Measurements from ENCODE around the gene SLC23A3. TPM values are rescaled to one million over a fixed set of nuclear protein-coding genes. Genes with fewer than 3 reads are reported as not detected.

Gene SLC23A3
- total RNA-seq (2022; extraction: Qiagen RNA extraction), result 0.59 to 1.1 TPM (median 0.86 TPM) in 5 replicates

DNA sequence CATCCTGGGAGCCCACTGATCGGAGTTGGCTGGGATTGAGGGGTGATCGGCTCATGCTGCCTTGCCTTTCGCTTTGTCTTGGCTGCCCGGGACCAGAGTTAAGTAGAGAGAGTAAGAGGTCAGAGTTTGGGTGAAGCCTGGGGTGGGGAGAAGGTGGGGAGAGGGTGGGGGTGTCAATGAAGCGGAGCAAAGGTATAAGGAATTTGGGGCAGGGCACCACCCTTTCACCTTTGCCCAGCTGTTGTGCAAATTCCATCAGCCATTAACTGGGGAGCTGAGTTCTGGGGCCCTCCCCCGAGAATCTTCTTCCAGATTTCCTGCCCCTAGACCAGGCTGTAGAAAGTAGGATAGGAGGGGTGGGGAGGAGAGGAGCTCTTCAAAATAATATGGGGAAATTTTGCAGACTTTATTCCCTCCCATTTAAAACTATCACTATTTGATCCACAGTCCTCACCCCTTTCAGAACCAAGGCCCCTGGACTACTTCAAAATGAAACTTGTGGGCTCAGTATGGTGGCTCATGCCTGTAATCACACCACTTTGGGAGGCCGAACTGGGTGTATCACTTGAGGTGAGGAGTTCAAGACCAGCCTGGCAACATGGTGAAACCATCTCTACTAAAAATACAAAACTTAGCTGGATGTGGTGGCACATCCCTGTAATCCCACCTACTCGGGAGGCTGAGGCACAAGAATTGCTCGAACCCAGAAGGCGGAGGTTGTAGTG lies at the start of gene SLC23A3:
Gene SLC23A3 (minus strand): TSS at position 100 of the 725 bp plus-strand sequence. CDS start 45 bp downstream, at position 55.

GRCh38 chr2:219218732-219219701 lies 49.2 kb upstream of the SLC23A3 start, which contains the start of gene ABCB6:
Gene ABCB6 (minus strand): TSS chr2:219218958. CDS start chr2:219218673, 285 bp downstream.

GRCh38 chr2:219206328-219207133 lies 36.7 kb upstream of the SLC23A3 start, which contains the start of gene ZFAND2B:
Gene ZFAND2B (plus strand): TSS chr2:219206782. CDS start chr2:219206988, 206 bp downstream.

DNA sequence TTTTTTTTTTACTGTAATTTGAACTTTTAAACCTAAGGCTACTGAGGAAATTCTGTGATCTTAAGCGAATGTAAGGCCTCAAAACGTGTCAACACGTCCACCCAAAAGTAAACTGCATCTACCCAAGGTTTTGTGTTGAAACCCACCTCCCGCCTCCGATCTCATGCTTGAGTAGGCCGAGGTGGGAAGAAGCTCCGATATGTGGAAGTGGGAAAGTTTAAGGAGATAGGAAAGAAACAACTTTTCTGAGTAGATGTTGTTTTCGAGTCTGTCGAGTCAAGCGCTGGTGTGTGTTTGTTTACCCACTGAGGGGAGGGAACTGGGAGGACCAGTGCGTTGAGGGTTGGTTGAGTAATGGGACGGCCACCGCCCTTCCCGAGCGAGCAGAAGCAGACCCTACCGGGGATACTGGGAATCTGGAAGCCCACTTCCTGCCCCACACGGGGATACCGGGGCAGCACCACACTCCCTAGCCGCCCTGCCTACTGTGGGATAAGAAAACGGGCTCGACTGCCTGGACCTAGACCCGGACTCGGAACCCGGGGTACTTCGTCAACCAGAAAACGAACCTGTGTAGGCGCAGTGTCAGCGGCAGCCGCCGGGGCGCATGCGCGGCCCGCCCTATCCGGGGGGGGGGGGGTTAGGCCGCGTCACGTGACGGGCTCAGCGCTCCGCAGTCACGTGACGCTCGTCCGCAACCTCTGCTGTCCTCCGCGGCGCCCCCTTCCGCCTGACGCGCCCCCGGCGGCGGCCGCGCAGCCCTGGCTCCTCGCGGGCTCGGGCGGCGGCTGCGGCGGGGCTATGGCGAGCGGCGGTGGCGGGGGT lies 7.9 kb upstream of the SLC23A3 start, which contains the start of gene RETREG2:
Gene RETREG2 (plus strand): TSS at position 724 of the 825 bp plus-strand sequence. CDS start 78 bp downstream, at position 802.

GRCh38 chr2:219176818-219177551 lies 7.2 kb upstream of the SLC23A3 start, which contains the start of gene CNPPD1:
Gene CNPPD1 (minus strand): TSS chr2:219176925. CDS start chr2:219176828, 97 bp downstream.

DNA sequence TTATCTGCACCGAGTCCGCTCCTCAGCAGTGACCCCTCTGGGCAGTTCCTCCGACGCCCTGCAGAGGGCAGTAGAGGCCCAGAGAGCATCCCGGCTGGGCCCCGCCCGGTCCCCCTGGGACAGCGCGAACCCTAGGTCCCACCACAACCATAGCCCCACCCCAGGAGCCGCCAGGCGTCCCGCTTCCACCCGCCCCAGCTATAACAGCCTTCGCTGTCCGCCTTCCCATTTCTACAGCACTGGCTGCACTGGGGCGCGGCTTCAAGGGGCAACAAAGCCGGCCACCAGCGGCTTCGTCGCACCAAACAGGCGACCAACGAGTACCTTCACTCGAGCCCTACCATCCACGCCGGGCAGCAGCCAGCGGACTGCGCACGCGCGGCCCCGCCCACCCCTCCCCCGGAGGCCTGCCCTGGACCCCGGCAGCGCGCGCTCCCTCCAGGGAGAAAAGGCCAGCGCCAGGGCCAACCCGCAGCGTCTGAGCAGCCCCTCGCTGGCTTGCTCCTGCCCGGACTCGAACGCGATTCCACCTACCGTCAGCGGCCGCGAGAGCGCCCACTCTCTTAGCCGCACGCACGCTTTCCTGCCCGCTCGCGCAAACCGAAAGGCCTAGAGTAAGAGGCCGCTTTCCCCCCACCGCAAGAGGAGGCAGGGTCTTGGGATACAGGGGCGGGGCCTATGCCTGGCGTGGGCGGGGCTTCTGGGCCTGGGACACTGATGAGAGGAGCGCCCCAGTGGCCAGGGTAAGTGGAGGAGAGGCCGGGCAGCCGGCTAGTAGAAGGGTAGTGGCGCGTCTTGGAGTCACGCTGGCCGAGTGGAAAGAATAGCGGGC lies 9.4 kb downstream of the SLC23A3 start, which contains the start of gene NHEJ1:
Gene NHEJ1 (minus strand): TSS at position 630 of the 832 bp plus-strand sequence. CDS start 2,453 bp downstream, outside the sequence.

Other genes starting within 250 kb of the SLC23A3 start
- gene CDK5R2, start 210.4 kb downstream of the SLC23A3 start, total RNA-seq (2022; extraction: Qiagen RNA extraction), result 3.4 to 6.2 TPM (median 4.7 TPM) in 5 replicates
- not detected in 5 replicates for gene FEV, start 184.8 kb downstream of the SLC23A3 start, total RNA-seq (2022; extraction: Qiagen RNA extraction)
- gene CRYBA2, start 176.6 kb downstream of the SLC23A3 start, total RNA-seq (2022; extraction: Qiagen RNA extraction), result not detected in 5 replicates
- gene CFAP65, start 128.5 kb downstream of the SLC23A3 start, total RNA-seq (2022; extraction: Qiagen RNA extraction), result 0.12 to 0.48 TPM (median 0.29 TPM) in 5 replicates
- 0.30 to 0.89 TPM (median 0.53 TPM) in 5 replicates for gene IHH, start 109.1 kb downstream of the SLC23A3 start, total RNA-seq (2022; extraction: Qiagen RNA extraction)
- 15.0 to 17.9 TPM (median 17.1 TPM) in 5 replicates for gene NHEJ1, start 9.2 kb downstream of the SLC23A3 start, total RNA-seq (2022; extraction: Qiagen RNA extraction)
- 37.5 to 49.4 TPM (median 49.0 TPM) in 5 replicates for gene CNPPD1, start 6.9 kb upstream of the SLC23A3 start, total RNA-seq (2022; extraction: Qiagen RNA extraction)
- gene RETREG2, start 8.2 kb upstream of the SLC23A3 start, total RNA-seq (2022; extraction: Qiagen RNA extraction), result 58.9 to 86.5 TPM (median 84.0 TPM) in 5 replicates
- gene ZFAND2B, start 36.8 kb upstream of the SLC23A3 start, total RNA-seq (2022; extraction: Qiagen RNA extraction), result 17.4 to 22.2 TPM (median 21.2 TPM) in 5 replicates
- gene ABCB6, start 48.9 kb upstream of the SLC23A3 start, total RNA-seq (2022; extraction: Qiagen RNA extraction), result 20.0 to 39.6 TPM (median 30.0 TPM) in 5 replicates
- gene ATG9A, start 59.6 kb upstream of the SLC23A3 start, total RNA-seq (2022; extraction: Qiagen RNA extraction), result 38.4 to 49.5 TPM (median 43.9 TPM) in 5 replicates
- 13.6 to 19.8 TPM (median 16.9 TPM) in 5 replicates for gene ANKZF1, start 59.8 kb upstream of the SLC23A3 start, total RNA-seq (2022; extraction: Qiagen RNA extraction)
- 5.3 to 7.4 TPM (median 5.5 TPM) in 5 replicates for gene GLB1L, start 75.4 kb upstream of the SLC23A3 start, total RNA-seq (2022; extraction: Qiagen RNA extraction)
- gene STK16, start 75.5 kb upstream of the SLC23A3 start, total RNA-seq (2022; extraction: Qiagen RNA extraction), result 28.7 to 32.1 TPM (median 29.8 TPM) in 5 replicates
- gene TUBA4B, start 83.2 kb upstream of the SLC23A3 start, total RNA-seq (2022; extraction: Qiagen RNA extraction), result 0.13 to 0.28 TPM (median 0.18 TPM) in 4 of 5 replicates, not detected in the other
- gene TUBA4A, start 83.9 kb upstream of the SLC23A3 start, total RNA-seq (2022; extraction: Qiagen RNA extraction), result 250 to 402 TPM (median 282 TPM) in 5 replicates
- 32.8 to 43.6 TPM (median 40.5 TPM) in 5 replicates for gene DNAJB2, start 109.3 kb upstream of the SLC23A3 start, total RNA-seq (2022; extraction: Qiagen RNA extraction)
- 1.1 to 1.8 TPM (median 1.3 TPM) in 5 replicates for gene PTPRN, start 139.4 kb upstream of the SLC23A3 start, total RNA-seq (2022; extraction: Qiagen RNA extraction)
- gene RESP18, start 162.7 kb upstream of the SLC23A3 start, total RNA-seq (2022; extraction: Qiagen RNA extraction), result not detected in 5 replicates
- gene DNPEP, start 217.9 kb upstream of the SLC23A3 start, total RNA-seq (2022; extraction: Qiagen RNA extraction), result 60.0 to 70.4 TPM (median 63.8 TPM) in 5 replicates
- 0.07 to 0.39 TPM (median 0.24 TPM) in 5 replicates for gene DES, start 248.3 kb upstream of the SLC23A3 start, total RNA-seq (2022; extraction: Qiagen RNA extraction)